ENCODE measurements around the gene ADGRB3. TPM values are rescaled to one million over a fixed set of nuclear protein-coding genes. Genes with fewer than 3 reads are reported as not detected.

Gene ADGRB3
- total RNA-seq, 1 donor from 2014 or later: 8.9 TPM

- Mint-ChIP-seq H3K36me3 (ENCODE audit: unreplicated experiment) (no peaks in the 10 kb centered on the region), H3K27me3 (ENCODE audit: unreplicated experiment) (no peaks in the 10 kb centered on the region), H3K27ac (ENCODE audit: unreplicated experiment) (no peak overlapping the region), H3K4me1 (ENCODE audit: unreplicated experiment) (no peaks in the 10 kb centered on the region), H3K4me3 (ENCODE audit: unreplicated experiment) (no peak overlapping the region), H3K9me3 (ENCODE audit: unreplicated experiment) (no peaks in the 10 kb centered on the region)
- DNase-seq (ENCODE audit: extremely low spot score, unreplicated experiment): no peak
- TF ChIP-seq, protein P1, sequence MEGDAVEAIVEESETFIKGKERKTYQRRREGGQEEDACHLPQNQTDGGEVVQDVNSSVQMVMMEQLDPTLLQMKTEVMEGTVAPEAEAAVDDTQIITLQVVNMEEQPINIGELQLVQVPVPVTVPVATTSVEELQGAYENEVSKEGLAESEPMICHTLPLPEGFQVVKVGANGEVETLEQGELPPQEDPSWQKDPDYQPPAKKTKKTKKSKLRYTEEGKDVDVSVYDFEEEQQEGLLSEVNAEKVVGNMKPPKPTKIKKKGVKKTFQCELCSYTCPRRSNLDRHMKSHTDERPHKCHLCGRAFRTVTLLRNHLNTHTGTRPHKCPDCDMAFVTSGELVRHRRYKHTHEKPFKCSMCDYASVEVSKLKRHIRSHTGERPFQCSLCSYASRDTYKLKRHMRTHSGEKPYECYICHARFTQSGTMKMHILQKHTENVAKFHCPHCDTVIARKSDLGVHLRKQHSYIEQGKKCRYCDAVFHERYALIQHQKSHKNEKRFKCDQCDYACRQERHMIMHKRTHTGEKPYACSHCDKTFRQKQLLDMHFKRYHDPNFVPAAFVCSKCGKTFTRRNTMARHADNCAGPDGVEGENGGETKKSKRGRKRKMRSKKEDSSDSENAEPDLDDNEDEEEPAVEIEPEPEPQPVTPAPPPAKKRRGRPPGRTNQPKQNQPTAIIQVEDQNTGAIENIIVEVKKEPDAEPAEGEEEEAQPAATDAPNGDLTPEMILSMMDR (IDR thresholded peaks at IDR 0.05): no peak
Observed at GRCh38 chr6:68695838-68696237, 60.8 kb downstream of the ADGRB3 start.

- H3K36me3 Mint-ChIP-seq (ENCODE audit: unreplicated experiment): no peaks in the 10 kb centered on the region
Observed at GRCh38 chr6:68697394-68697793, 62.3 kb downstream of the ADGRB3 start.

GRCh38 chr6:68701159-68701558 is 66.1 kb downstream of the ADGRB3 start:
- Mint-ChIP-seq H3K4me3 (ENCODE audit: unreplicated experiment) (no peak overlapping the region), H3K4me1 (ENCODE audit: unreplicated experiment) (no peaks in the 10 kb centered on the region), H3K27ac (ENCODE audit: unreplicated experiment) (no peak overlapping the region), H3K36me3 (ENCODE audit: unreplicated experiment) (no peaks in the 10 kb centered on the region), H3K9me3 (ENCODE audit: unreplicated experiment) (no peaks in the 10 kb centered on the region), H3K27me3 (ENCODE audit: unreplicated experiment) (no peaks in the 10 kb centered on the region)
- DNase-seq (ENCODE audit: extremely low spot score, unreplicated experiment): no peak
- TF ChIP-seq, protein P1 (IDR thresholded peaks at IDR 0.05): no peak

More at GRCh38 chr6:68697394-68697793, 62.3 kb downstream of the ADGRB3 start:
- no peak overlapping the region for H3K27ac Mint-ChIP-seq (ENCODE audit: unreplicated experiment)
- no peaks in the 10 kb centered on the region for H3K27me3 Mint-ChIP-seq (ENCODE audit: unreplicated experiment)
- no peak for DNase-seq (ENCODE audit: extremely low spot score, unreplicated experiment)
- TF ChIP-seq, protein P1 (IDR thresholded peaks at IDR 0.05): no peak
- H3K4me3 Mint-ChIP-seq (ENCODE audit: unreplicated experiment): no peak overlapping the region
- no peaks in the 10 kb centered on the region for H3K4me1 Mint-ChIP-seq (ENCODE audit: unreplicated experiment)
- no peaks in the 10 kb centered on the region for H3K9me3 Mint-ChIP-seq (ENCODE audit: unreplicated experiment)

GRCh38 chr6:68704485-68704884 is 69.4 kb downstream of the ADGRB3 start:
- no peaks in the 10 kb centered on the region for H3K27me3 Mint-ChIP-seq (ENCODE audit: unreplicated experiment)
- H3K4me3 Mint-ChIP-seq (ENCODE audit: unreplicated experiment): no peak overlapping the region
- DNase-seq (ENCODE audit: extremely low spot score, unreplicated experiment): no peak
- TF ChIP-seq, protein P1 (IDR thresholded peaks at IDR 0.05): no peak
- H3K36me3 Mint-ChIP-seq (ENCODE audit: unreplicated experiment): no peaks in the 10 kb centered on the region
- peaks cover 6% of the 10 kb centered on the region for H3K4me1 Mint-ChIP-seq (ENCODE audit: unreplicated experiment)
- no peak overlapping the region for H3K27ac Mint-ChIP-seq (ENCODE audit: unreplicated experiment)
- H3K9me3 Mint-ChIP-seq (ENCODE audit: unreplicated experiment): no peaks in the 10 kb centered on the region

DNA sequence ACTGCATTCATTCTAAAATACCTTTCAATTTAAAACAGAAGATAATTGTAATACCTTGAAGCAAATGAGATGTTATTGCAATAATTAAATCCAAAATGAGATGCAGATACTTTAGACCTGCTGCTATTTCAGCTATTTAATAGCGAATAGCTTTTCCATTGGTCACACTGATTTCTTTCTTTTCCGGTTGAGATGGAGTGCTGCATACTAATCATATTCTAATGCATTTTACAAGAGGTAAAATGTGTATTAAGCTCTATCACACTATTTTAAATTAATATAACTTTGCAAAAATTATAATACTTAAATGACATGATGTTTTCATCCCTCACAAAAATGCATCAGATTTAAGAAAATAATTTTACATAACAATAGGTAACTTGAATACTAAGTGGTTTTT is 74.0 kb downstream of the ADGRB3 start:
- Mint-ChIP-seq H3K27ac (ENCODE audit: unreplicated experiment) (no peak overlapping the region), H3K9me3 (ENCODE audit: unreplicated experiment) (no peaks in the 10 kb centered on the region), H3K36me3 (ENCODE audit: unreplicated experiment) (no peaks in the 10 kb centered on the region), H3K27me3 (ENCODE audit: unreplicated experiment) (peaks cover 8% of the 10 kb centered on the region), H3K4me3 (ENCODE audit: unreplicated experiment) (no peak overlapping the region), H3K4me1 (ENCODE audit: unreplicated experiment) (peaks cover 16% of the 10 kb centered on the region)
- TF ChIP-seq, protein P1 (IDR thresholded peaks at IDR 0.05): no peak
- no peak for DNase-seq (ENCODE audit: extremely low spot score, unreplicated experiment)

Measured in osteocyte (in vitro differentiated cells).